ENCODE results near the gene STAB2.

STAB2 gene

GRCh38 chr12:103691063-103691462 lies 104.0 kb downstream of the STAB2 start:
- Histone ChIP-seq H3K27me3 (ENCODE audit: insufficient read depth, low read length) (no peaks in the 10 kb centered on the region), H3K9ac (ENCODE audit: low read length) (no peak overlapping the region), H3K9me2 (ENCODE audit: low read depth, low read length) (no peaks in the 10 kb centered on the region), H3K9me3 (ENCODE audit: low read length) (no peaks in the 10 kb centered on the region), H3K36me3 (ENCODE audit: insufficient read depth, low read length) (no peaks in the 10 kb centered on the region), H4K20me1 (ENCODE audit: insufficient read depth, low read length) (no peaks in the 10 kb centered on the region), H3K4me1 (ENCODE audit: insufficient read depth, low read length, severe bottlenecking) (no peaks in the 10 kb centered on the region), H3K79me2 (ENCODE audit: insufficient read depth, low read length) (no peaks in the 10 kb centered on the region), H2AFZ (ENCODE audit: low read length) (no peak overlapping the region), H3K4me2 (ENCODE audit: low read length) (no peak overlapping the region), H3K27ac (ENCODE audit: low read depth, low read length, poor library complexity, severe bottlenecking) (no peak overlapping the region), H3F3A (ENCODE audit: insufficient read depth, low read length) (no peaks in the 10 kb centered on the region), H3K4me3 (ENCODE audit: low read depth, low read length, poor library complexity, severe bottlenecking) (no peak overlapping the region)
- TF ChIP-seq CTCF (IDR thresholded peaks at IDR 0.05; ENCODE audit: low read length), result no peak
- no peak for TF ChIP-seq EZH2 (IDR thresholded peaks at IDR 0.05; ENCODE audit: borderline replicate concordance, low read length)

DNA sequence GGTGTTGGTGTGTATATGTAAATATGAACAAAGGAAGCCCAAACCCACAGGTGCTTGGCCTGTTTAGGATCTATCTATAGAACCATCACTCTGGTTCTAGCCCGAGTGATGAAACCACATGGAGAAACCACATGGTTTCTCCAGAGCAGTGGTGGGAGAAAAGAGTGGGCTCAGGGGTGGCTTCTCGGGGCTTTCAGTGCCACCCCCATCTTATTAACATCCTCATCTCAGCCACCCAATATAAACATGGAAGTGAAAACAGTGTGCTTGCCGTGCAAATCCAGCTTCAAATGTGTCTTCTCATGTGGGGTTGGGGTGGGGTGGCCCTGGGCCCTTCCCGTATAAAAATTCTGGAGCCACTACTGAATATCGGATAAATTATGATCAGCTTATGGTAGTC lies 109.0 kb downstream of the STAB2 start:
- Histone ChIP-seq H2AFZ (ENCODE audit: low read length) (no peak overlapping the region), H3F3A (ENCODE audit: insufficient read depth, low read length) (no peaks in the 10 kb centered on the region), H3K9me3 (ENCODE audit: low read length) (no peaks in the 10 kb centered on the region), H3K27ac (ENCODE audit: low read depth, low read length, poor library complexity, severe bottlenecking) (no peak overlapping the region), H3K9ac (ENCODE audit: low read length) (no peak overlapping the region), H3K4me2 (ENCODE audit: low read length) (no peak overlapping the region), H3K9me2 (ENCODE audit: low read depth, low read length) (no peaks in the 10 kb centered on the region), H3K27me3 (ENCODE audit: insufficient read depth, low read length) (no peaks in the 10 kb centered on the region), H3K4me1 (ENCODE audit: insufficient read depth, low read length, severe bottlenecking) (no peaks in the 10 kb centered on the region), H3K4me3 (ENCODE audit: low read depth, low read length, poor library complexity, severe bottlenecking) (no peak overlapping the region), H3K79me2 (ENCODE audit: insufficient read depth, low read length) (no peaks in the 10 kb centered on the region), H4K20me1 (ENCODE audit: insufficient read depth, low read length) (no peaks in the 10 kb centered on the region), H3K36me3 (ENCODE audit: insufficient read depth, low read length) (no peaks in the 10 kb centered on the region)
- TF ChIP-seq CTCF (IDR thresholded peaks at IDR 0.05; ENCODE audit: low read length) (no peak), EZH2 (IDR thresholded peaks at IDR 0.05; ENCODE audit: borderline replicate concordance, low read length) (no peak)

DNA sequence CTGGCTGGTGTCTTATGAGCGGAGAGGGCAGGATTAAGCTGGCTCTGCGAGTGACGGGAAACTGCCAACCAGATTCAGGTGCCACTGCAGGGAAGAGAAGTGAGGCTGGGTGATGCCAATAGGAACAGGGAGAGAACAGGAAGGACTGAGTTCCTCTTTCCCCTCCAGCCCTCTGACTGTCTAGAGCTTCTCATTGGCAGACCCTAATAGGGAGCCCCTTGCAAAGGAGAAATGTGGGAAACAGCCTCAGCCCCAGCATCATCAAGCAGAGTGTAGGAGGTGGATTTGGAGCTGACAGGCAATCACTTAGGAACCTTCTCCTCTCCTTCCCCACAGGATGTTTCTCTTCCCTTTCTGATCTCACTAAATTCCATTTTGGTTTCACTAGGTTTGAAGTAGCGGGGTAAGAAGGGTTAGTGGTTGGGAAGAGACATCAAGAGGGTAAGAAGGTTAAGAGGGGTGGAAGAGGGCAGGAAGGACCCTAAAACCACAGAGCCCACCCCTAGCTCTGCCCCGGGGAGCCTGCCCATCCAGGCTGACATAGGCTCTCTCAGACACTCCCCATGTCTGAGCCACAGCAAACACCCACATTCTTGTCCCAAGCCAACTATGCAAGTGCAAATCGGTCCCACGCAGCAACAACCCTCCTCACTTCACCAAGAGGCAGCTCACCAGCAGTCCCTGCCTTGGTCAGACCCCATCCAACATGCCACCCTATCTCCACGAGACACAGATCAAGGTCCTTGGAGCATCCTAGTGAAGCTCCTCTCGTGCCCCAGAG lies 111.1 kb downstream of the STAB2 start:
- Histone ChIP-seq H3K36me3 (ENCODE audit: insufficient read depth, low read length) (no peaks in the 10 kb centered on the region), H3K4me2 (ENCODE audit: low read length) (no peak overlapping the region), H3K9me2 (ENCODE audit: low read depth, low read length) (no peaks in the 10 kb centered on the region), H4K20me1 (ENCODE audit: insufficient read depth, low read length) (no peaks in the 10 kb centered on the region), H3F3A (ENCODE audit: insufficient read depth, low read length) (no peaks in the 10 kb centered on the region), H3K9ac (ENCODE audit: low read length) (no peak overlapping the region), H3K27me3 (ENCODE audit: insufficient read depth, low read length) (no peaks in the 10 kb centered on the region), H3K9me3 (ENCODE audit: low read length) (no peaks in the 10 kb centered on the region), H3K4me1 (ENCODE audit: insufficient read depth, low read length, severe bottlenecking) (no peaks in the 10 kb centered on the region), H3K27ac (ENCODE audit: low read depth, low read length, poor library complexity, severe bottlenecking) (no peak overlapping the region), H3K79me2 (ENCODE audit: insufficient read depth, low read length) (no peaks in the 10 kb centered on the region), H2AFZ (ENCODE audit: low read length) (no peak overlapping the region), H3K4me3 (ENCODE audit: low read depth, low read length, poor library complexity, severe bottlenecking) (no peak overlapping the region)
- TF ChIP-seq EZH2 (IDR thresholded peaks at IDR 0.05; ENCODE audit: borderline replicate concordance, low read length), result no peak
- TF ChIP-seq CTCF (IDR thresholded peaks at IDR 0.05; ENCODE audit: low read length), result no peak
